HepG2 (cell line): ENCODE data around the gene WDR27. TPM values are rescaled to one million over a fixed set of nuclear protein-coding genes. Genes with fewer than 3 reads are reported as not detected.

Experiments used
- FOSL1 ChIP-seq: sonication (generic); formaldehyde crosslinking; IDR thresholded peaks from 2 replicates; pipeline ENCODE4 v1.9.0; 2021; ENCODE audit warnings: missing genetic modification reagents, borderline replicate concordance
- GATAD1 ChIP-seq: IDR thresholded peaks from 2 replicates; pipeline ENCODE4 v1.6.1; 2016; ENCODE audit warnings: missing genetic modification reagents, missing compliant biosample characterization
- GRHL1 ChIP-seq: sonication (generic); formaldehyde crosslinking; conservative IDR thresholded peaks from 2 replicates; pipeline ENCODE4 v1.8.0; 2022; ENCODE audit warnings: missing genetic modification reagents
- HMGA1 ChIP-seq: sonication (generic); formaldehyde crosslinking; conservative IDR thresholded peaks from 2 replicates; pipeline ENCODE4 v1.4.0; 2020; ENCODE audit warnings: missing genetic modification reagents
- KLF6 ChIP-seq: IDR thresholded peaks from 2 replicates; pipeline ENCODE4 v1.8.0; 2016; ENCODE audit warnings: missing biosample characterization, missing genetic modification reagents
- MED1 ChIP-seq: sonication (generic); formaldehyde crosslinking; IDR thresholded peaks from 2 replicates; pipeline ENCODE4 v1.4.0; 2020; ENCODE audit warnings: missing genetic modification reagents
- MTERF4 ChIP-seq: sonication (generic); formaldehyde crosslinking; IDR thresholded peaks from 2 replicates; pipeline ENCODE4 v1.8.0; 2023; ENCODE audit warnings: mild to moderate bottlenecking, missing genetic modification reagents
- MXI1 ChIP-seq: IDR thresholded peaks from 3 replicates; pipeline ENCODE4 v1.6.1; 2012; ENCODE audit warnings: low read depth, low read length, inconsistent platforms, borderline replicate concordance
- NR1H2 ChIP-seq: sonication (generic); formaldehyde crosslinking; IDR thresholded peaks from 2 replicates; pipeline ENCODE4 v1.8.1; 2022; ENCODE audit warnings: low read depth, missing genetic modification reagents, borderline replicate concordance
- PITX1 ChIP-seq: sonication (generic); formaldehyde crosslinking; IDR thresholded peaks from 2 replicates; pipeline ENCODE4 v1.5.1; 2020; ENCODE audit warnings: mild to moderate bottlenecking, missing genetic modification reagents
- RBM22 ChIP-seq: fragments of 200-400 bp; formaldehyde crosslinking; optimal IDR thresholded peaks from 2 replicates; pipeline ENCODE3; 2017; ENCODE audit warnings: mild to moderate bottlenecking, low read length, moderate library complexity
- RCOR2 ChIP-seq: IDR thresholded peaks from 2 replicates; pipeline ENCODE4 v1.6.1; 2016; ENCODE audit warnings: missing biosample characterization, missing genetic modification reagents
- SNAPC2 ChIP-seq: sonication (generic); formaldehyde crosslinking; IDR thresholded peaks from 2 replicates; pipeline ENCODE4 v1.8.1; 2022; ENCODE audit warnings: mild to moderate bottlenecking, missing genetic modification reagents
- TFE3 ChIP-seq: IDR thresholded peaks from 2 replicates; pipeline ENCODE4 v1.6.1; 2016
- ZBTB46 ChIP-seq: sonication (generic); formaldehyde crosslinking; IDR thresholded peaks from 2 replicates; pipeline ENCODE4 v1.4.0; 2020; ENCODE audit warnings: mild to moderate bottlenecking, missing genetic modification reagents, borderline replicate concordance
- ZC3H4 ChIP-seq: sonication (generic); formaldehyde crosslinking; IDR thresholded peaks from 2 replicates; pipeline ENCODE4 v1.4.0; 2020; ENCODE audit warnings: missing genetic modification reagents, borderline replicate concordance
- ZNF264 ChIP-seq: sonication (generic); formaldehyde crosslinking; IDR thresholded peaks from 2 replicates; pipeline ENCODE4 v1.4.0; 2020; ENCODE audit warnings: missing genetic modification reagents
- ZNF740 ChIP-seq: sonication (generic); formaldehyde crosslinking; IDR thresholded peaks from 2 replicates; pipeline ENCODE4 v1.4.0; 2020; ENCODE audit warnings: missing genetic modification reagents
- ZNF841 ChIP-seq: sonication (generic); formaldehyde crosslinking; IDR thresholded peaks from 2 replicates; pipeline ENCODE4 v1.8.1; 2023; ENCODE audit warnings: missing genetic modification reagents, borderline replicate concordance
- polyA plus RNA-seq, 8 experiments: library from polyadenylated mRNA; depleted of rRNA in 3 of 8; stranded (reverse) in 7 of 8; unstranded in 1 of 8; fragments of >200 nt; fragmentation: Illumina TruSeq in 4 of 8; extraction: Trizol in 4 of 8; gene quantifications; 2 replicates each; pipeline versions ENCODE4 v1.2.1 to v1.2.3, GENCODE V29; 2011 to 2016; ENCODE audit warnings: low read depth in 4 of 8, missing spikeins in 1 of 8, mixed read lengths in 1 of 8; ENCODE audit not compliant: insufficient read depth in 1 of 8
- total RNA-seq, 5 experiments: library from RNA; depleted of rRNA; stranded (reverse); fragments of >200 nt; fragmentation: Illumina TruSeq; extraction: Trizol; gene quantifications; 2 replicates each; pipeline ENCODE4 v1.2.3, GENCODE V29; 2016; ENCODE audit warnings: low read depth in 1 of 5
- TF ChIP-seq, protein P1 (sequence below): sonication (generic); formaldehyde crosslinking; IDR thresholded peaks from 2 replicates; pipeline ENCODE4 v1.8.1; 2023; ENCODE audit warnings: mild to moderate bottlenecking, missing genetic modification reagents, borderline replicate concordance

The WDR27 gene
- total and polyA plus RNA-seq, 2 of the 13 experiments (the other 11 are each of a cell fraction or from before 2014, with no cell fraction given), result 34.1 to 80.3 TPM

DNA sequence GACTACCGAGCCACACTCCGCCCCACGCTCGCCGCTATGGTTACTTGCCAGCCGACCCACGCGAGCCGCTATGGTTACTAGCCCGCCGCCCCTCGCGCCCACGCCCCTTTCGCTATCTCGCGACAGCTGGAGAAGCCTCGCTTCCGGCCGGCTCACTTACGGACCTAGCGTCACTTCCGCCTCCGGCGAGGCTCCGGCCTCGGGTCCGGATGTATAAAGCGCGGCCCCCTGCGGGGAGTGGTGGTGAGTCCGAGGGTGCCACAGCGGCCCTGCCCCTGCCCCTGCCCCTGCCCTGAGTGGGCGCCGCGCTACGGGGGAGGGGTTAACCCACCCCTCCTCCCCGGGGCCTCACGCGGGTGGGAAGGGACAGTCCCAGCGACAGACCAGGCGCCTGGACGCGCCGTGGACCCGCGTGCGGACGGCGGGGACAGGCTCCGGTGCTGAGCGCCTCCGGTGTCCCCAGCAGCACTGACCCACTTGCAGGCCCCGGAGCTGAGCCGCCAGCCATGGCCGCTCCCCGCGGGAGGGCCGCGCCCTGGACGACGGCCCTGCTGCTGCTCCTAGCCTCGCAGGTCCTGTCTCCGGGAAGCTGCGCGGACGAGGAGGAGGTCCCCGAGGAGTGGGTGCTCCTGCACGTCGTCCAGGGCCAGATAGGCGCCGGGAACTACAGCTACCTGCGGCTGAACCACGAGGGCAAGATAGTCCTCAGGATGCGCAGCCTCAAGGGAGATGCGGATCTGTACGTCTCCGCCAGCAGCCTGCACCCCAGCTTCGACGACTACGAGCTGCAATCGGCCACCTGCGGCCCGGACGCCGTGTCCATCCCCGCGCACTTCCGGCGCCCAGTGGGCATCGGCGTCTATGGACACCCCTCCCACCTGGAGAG lies at the start of gene WDR27, which contains the start of gene C6orf120 (continued):
- TF ChIP-seq ZNF740 (CRISPR knock-in tag), result 0 out of 2 replicates have a peak, but pooled peaks have one; percentile 10
- TF ChIP-seq, protein P1, sequence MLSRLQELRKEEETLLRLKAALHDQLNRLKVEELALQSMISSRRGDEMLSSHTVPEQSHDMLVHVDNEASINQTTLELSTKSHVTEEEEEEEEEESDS, result 0 out of 2 replicates have a peak, but pooled peaks have one; percentile 21
- peak; percentile 97; the same call in 1 of the 2 replicates for TF ChIP-seq ZBTB46 (CRISPR knock-in tag)
- TF ChIP-seq GRHL1 (CRISPR knock-in tag), result no peak; the same call in 1 of the 2 replicates
- TF ChIP-seq NR1H2, result peak; percentile 74; the same call in 1 of the 2 replicates
- TF ChIP-seq FOSL1 (CRISPR knock-in tag), result peak; percentile 32; the same call in 1 of the 2 replicates
- TF ChIP-seq ZNF264 (CRISPR knock-in tag), result no peak
- TF ChIP-seq KLF6 (CRISPR knock-in tag), result peak; percentile 72
- TF ChIP-seq ZC3H4 (CRISPR knock-in tag), result no peak; the same call in 1 of the 2 replicates
- TF ChIP-seq SNAPC2, result 0 out of 2 replicates have a peak, but pooled peaks have one; percentile 71
- peak; percentile 87 for TF ChIP-seq ZNF841
- peak; percentile 97 for TF ChIP-seq MXI1
- peak; percentile 54 for TF ChIP-seq RBM22
- peak; percentile 97 for TF ChIP-seq GATAD1 (CRISPR knock-in tag)
- TF ChIP-seq MTERF4 (CRISPR knock-in tag), result peak; percentile 93; the same call in 1 of the 2 replicates
- TF ChIP-seq HMGA1 (CRISPR knock-in tag), result no peak
- TF ChIP-seq PITX1 (CRISPR knock-in tag), result peak; percentile 61; the same call in 1 of the 2 replicates
- peak; percentile 49; the same call in 1 of the 2 replicates for TF ChIP-seq TFE3 (CRISPR knock-in tag)
- peak; percentile 82 for TF ChIP-seq MED1 (CRISPR knock-in tag)
- 0 out of 2 replicates have a peak, but pooled peaks have one; percentile 60 for TF ChIP-seq RCOR2 (CRISPR knock-in tag)
